C4-2B (cell line): ENCODE data around the gene POMT1.
A peak's percentile ranks its signal among the peaks of the same experiment; 100 is the strongest.

ENCODE experiments used
- ZFX ChIP-seq: fragments of 450-650 bp; IDR thresholded peaks from 2 replicates; pipeline ENCODE4 v1.6.1; 2017
- TF ChIP-seq, protein P1 (sequence below): fragments of 450-650 bp; conservative IDR thresholded peaks from 2 replicates; pipeline ENCODE4 v1.5.1; 2017; ENCODE audit warnings: mild to moderate bottlenecking

DNA sequence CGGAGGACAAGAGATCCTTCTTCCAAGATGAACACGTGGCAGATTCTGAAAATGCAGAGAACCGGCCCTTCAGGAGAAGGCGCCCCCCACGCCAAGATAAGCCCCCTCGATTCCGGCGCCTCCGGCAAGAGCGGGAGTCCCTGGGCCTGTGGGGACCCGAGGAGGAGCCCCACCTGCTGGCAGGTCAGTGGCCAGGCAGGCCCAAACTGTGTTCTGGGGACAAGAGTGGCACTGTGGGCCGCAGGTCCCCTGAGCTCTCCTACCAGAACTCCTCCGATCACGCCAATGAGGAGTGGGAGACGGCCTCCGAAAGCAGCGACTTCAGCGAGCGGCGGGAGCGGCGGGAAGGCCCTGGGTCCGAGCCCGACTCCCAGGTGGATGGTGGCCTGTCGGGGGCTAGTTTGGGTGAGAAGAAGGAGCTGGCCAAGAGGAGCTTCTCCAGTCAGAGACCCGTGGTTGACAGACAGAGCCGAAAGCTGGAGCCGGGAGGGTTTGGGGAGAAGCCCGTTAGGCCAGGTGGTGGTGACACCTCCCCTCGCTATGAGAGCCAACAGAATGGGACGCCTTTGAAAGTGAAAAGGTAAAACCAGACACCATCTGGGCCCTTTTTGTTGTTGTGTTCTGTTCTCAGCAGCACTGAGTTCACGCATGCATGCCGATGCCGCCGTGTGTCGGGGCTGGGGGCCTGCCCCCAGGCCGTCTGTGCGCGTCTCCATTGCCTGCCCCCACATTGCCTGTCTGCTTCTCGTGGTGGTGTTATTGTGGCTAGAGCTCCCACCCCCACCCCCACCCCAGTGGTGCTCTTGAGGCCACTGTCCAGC lies 26.6 kb upstream of the POMT1 start:
- TF ChIP-seq, protein P1, sequence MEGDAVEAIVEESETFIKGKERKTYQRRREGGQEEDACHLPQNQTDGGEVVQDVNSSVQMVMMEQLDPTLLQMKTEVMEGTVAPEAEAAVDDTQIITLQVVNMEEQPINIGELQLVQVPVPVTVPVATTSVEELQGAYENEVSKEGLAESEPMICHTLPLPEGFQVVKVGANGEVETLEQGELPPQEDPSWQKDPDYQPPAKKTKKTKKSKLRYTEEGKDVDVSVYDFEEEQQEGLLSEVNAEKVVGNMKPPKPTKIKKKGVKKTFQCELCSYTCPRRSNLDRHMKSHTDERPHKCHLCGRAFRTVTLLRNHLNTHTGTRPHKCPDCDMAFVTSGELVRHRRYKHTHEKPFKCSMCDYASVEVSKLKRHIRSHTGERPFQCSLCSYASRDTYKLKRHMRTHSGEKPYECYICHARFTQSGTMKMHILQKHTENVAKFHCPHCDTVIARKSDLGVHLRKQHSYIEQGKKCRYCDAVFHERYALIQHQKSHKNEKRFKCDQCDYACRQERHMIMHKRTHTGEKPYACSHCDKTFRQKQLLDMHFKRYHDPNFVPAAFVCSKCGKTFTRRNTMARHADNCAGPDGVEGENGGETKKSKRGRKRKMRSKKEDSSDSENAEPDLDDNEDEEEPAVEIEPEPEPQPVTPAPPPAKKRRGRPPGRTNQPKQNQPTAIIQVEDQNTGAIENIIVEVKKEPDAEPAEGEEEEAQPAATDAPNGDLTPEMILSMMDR: peak; percentile 53
- TF ChIP-seq ZFX: no peak
